Activated gamma-delta T cell treated with Interleukin-2 at 50 U/mL for 16 hours (primary cell): ENCODE measurements around the gene MEF2D.

Experiments used
- DNase-seq: peaks from one replicate; pipeline ENCODE4 v3.0.0-alpha.2; 2020

The MEF2D gene

GRCh38 chr1:156523801-156524480 is 23.4 kb upstream of the MEF2D start:
- DNase-seq: no peak

- DNase-seq: no peak
Observed at GRCh38 chr1:156522443-156522970, 21.9 kb upstream of the MEF2D start.

DNA sequence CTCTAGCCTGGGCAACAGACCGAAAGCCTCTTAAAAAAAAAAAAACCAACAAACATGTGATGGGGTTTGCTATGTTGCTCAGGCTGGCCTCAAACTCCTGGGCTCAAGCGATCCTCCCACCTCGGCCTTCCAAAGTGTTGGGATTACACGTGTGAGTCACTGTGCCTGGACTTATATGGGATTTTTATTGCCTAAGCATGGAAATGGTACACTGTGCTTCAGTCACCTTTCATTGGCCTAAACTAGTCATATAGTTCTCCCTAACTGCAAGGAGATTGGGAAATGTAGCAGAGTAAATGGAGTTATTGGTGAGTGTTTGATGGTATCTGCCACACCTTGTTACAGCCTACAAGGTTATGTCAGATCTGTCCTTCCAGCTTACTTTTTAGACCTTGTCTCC is 17.2 kb upstream of the MEF2D start:
- no peak for DNase-seq

DNA sequence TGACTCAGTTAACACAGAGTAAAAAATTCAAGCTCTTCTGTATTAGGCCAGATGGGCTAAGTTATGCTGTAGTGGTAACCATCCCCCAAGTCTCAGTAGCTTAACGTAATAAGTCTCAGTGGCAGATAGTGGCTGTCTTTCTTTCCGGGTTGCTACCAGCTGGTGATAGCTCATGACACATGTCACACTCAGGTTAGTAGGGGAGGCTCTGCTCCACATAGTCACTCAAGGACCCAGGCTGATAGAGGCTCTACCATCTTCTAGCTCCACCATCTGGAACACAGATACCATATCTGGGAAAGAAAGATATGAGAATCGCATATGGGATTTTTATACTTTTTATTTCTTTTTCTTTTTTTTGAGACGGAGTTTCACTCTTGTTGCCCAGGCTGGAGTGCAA is 16.2 kb upstream of the MEF2D start:
- DNase-seq: no peak

- DNase-seq: no peak
Observed at GRCh38 chr1:156515956-156516355, 15.4 kb upstream of the MEF2D start.

- no peak for DNase-seq
Observed at GRCh38 chr1:156513185-156513584, 12.6 kb upstream of the MEF2D start.

GRCh38 chr1:156511644-156512043 is 11.1 kb upstream of the MEF2D start:
- no peak for DNase-seq

GRCh38 chr1:156510709-156511108 is 10.1 kb upstream of the MEF2D start:
- no peak for DNase-seq

DNA sequence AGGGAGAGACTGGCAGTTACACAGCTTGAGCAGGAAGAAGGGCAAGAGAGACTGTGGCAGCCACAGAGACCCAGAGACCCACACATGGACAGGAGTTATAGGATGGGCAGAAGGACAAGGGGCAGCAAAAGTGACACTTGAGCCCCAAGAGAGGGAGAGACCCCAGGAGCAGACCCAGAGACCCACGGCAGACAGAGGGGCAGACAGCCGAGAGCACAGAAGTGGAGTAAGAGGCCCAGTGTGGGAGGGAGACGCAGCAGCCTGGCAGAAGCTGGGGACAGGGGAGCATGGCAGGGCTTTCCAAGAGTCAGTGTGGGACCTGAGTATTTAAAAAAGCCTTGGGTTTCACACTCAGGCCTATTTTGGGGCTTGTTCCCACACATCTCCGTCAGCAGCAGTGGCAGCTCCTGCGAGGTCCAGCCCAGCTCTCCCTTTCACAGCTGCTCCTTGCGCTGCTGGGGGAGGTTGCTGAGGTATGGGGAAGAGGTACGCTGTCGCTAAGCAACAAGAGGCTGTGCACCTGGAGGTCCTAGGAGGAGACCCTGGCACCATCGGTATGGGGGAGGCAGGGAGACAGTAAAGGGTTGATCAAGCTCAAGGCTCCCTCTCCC is 9.0 kb upstream of the MEF2D start:
- DNase-seq: no peak

GRCh38 chr1:156508955-156509234 is 8.3 kb upstream of the MEF2D start:
- DNase-seq: no peak

- DNase-seq: no peak
Observed at GRCh38 chr1:156508205-156508954, 7.8 kb upstream of the MEF2D start.

GRCh38 chr1:156506450-156506849 is 5.9 kb upstream of the MEF2D start:
- DNase-seq: no peak

- DNase-seq: no peak
Observed at GRCh38 chr1:156505679-156506298, 5.2 kb upstream of the MEF2D start.

DNA sequence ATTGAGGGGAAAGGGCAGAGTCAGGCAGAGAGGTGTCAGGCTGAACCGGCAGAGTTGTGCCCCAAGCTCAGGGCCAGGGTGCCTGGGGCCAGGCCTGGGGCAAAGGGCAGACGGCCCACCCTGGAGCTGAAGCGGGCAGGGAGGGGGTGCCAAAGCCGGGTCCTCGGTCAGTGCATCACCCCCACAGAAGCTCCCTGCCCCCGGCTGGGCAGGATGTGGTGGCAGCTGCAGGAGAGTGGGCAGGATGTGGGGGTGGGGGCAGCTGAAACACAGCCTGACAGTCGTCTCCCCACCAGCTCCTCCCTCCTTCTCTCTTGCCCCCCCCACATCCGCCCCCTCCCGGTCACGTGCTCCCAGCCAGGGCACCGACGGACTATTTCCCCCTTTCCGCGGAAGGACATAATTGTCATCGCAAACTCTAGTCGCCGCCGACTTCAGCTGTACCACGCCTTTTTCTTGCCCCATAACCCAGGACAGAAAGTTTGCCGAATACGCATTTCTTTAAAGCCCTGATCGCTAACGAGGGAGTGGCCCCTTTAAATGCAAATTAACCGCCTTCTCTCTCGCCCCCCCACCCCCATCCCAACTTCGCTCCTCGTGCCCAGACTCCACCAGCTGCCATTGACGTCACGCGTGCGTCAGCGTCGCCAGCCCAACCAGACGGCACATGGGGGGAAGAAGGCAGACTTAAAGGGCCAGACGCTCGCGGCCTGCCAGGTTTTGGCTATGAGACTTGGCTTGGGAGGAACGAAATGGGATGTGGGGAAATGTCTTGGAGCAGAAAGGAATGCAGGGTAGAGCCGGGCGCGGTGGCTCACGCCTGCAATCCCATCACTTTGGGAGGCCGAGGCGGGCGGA is 4.5 kb upstream of the MEF2D start:
- peak; percentile 97 for DNase-seq

DNA sequence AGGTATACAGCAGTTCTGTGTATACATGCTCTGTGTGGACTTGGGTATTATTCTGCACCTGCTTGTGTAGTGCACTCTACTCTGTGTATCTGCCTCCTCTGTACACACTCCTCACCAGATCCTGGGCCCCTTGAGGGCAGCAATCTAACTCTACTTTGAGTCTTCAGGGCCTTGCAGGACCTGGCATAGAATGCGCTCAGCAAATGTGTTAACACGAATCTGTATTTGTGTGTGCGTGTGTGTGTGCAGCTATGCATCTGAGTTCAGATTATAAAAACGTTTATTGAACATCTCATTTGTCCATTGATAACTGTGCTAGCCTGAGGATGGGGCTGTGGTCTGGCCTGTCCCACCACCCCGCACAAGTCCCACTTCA is 3.9 kb upstream of the MEF2D start:
- DNase-seq: no peak

DNA sequence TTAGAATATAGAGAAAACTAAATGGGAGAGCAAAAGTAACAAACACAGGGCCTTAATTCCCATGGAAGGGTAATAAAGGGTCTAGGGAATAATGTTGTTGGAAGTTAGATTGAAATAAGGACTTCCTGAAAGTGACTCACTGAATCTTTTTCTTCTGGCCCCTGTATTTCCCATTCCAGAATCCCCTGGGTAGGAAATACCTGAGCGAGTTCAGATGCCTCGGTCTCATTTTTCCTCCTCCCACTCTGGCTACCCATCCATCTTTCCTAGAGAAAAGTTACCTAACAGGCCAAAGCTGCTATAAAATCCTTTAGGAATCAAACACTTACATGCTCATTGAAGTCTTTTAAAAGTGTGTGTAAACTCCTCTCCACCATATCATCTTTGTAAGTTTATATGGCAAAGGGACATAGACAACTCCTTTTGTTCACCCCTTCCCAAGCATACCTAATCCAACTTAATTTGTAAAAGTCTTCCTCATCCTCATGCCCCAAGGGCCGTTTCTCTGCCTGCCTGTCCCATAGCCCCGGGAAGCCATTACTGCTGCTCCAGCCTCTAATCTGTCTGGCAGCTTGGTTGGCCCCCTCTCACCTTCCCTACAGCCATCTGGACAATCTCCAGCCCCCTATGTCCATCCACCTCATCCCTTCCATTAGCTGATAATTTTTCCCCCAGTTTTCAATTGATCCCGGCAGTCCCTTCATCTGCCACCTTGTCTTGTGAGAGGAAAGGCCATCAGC is 3.3 kb upstream of the MEF2D start:
- no peak for DNase-seq

- no peak for DNase-seq
Observed at GRCh38 chr1:156502894-156503697, 2.5 kb upstream of the MEF2D start.

GRCh38 chr1:156502391-156502893 is 1.9 kb upstream of the MEF2D start:
- no peak for DNase-seq

- DNase-seq: peak; percentile 92
Observed at GRCh38 chr1:156500793-156501506, 375 bp upstream of the MEF2D start.

DNA sequence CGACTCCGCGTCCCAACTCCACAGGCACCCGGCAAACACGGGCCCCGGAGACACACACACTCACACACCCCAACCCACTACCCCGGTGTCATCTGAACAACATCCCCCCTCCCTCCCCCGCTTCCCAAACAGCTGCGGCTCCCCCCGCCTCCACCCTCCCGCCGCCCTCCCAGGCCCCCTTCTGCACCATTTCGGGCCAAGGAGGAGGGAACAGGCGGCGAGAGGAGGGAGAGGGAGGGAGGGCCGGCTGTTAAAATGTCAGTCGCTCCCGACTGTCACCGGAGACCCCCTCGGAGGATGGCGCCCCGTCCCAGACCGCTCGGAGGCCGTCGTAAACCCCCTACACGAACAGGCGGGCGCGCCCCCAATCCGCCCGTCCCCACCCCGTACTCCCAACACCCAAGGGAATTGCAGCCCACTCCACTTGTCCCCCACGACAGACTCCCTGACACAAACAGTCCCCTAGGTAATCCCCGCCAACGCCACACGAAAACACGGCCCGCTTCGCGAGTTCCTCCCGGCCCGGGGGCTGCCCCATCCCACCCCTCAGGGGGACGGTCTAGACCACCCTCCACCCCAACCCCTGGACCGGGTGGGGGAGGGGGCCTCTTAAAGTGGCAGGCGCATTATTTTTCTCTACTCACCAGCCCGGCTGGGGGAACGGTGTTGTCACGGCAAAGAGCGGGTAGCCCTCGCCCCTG is 583 bp downstream of the MEF2D start:
- peak; percentile 45 for DNase-seq
